GM23248 (cell line): ENCODE data around the gene SH3BP5L. TPM values are rescaled to one million over a fixed set of nuclear protein-coding genes. Genes with fewer than 3 reads are reported as not detected.

ENCODE experiments used
- DNase-seq: peaks from one replicate; pipeline ENCODE4 v3.0.0-alpha.2; 2015
- H2AFZ ChIP-seq: fragments of 200-600 bp; sonication (generic); 2 replicates; pipeline ENCODE4 v1.6.1; 2016; ENCODE audit warnings: antibody characterized with exemption
- H3F3A ChIP-seq: fragments of 200-600 bp; sonication (generic); 2 replicates; pipeline ENCODE4 v1.6.1; 2016; ENCODE audit warnings: mild to moderate bottlenecking, antibody characterized with exemption, mixed run types; ENCODE audit not compliant: insufficient read depth
- H3K27ac ChIP-seq: fragments of 200-600 bp; sonication (generic); 2 replicates; pipeline ENCODE4 v1.5.1; 2016; ENCODE audit warnings: mild to moderate bottlenecking
- H3K27me3 ChIP-seq: fragments of 200-600 bp; sonication (generic); replicated peaks from 2 replicates; pipeline ENCODE4 v1.6.1; 2016; ENCODE audit warnings: mild to moderate bottlenecking; ENCODE audit not compliant: insufficient read depth
- H3K36me3 ChIP-seq: fragments of 200-600 bp; sonication (generic); 2 replicates; pipeline ENCODE4 v1.6.1; 2016; ENCODE audit warnings: low read depth, mild to moderate bottlenecking
- H3K4me1 ChIP-seq: fragments of 200-600 bp; sonication (generic); 2 replicates; pipeline ENCODE4 v1.6.1; 2016; ENCODE audit warnings: mild to moderate bottlenecking; ENCODE audit not compliant: insufficient read depth
- H3K4me2 ChIP-seq: fragments of 200-600 bp; sonication (generic); one replicate; pipeline ENCODE4 v1.6.1; 2016; ENCODE audit warnings: mild to moderate bottlenecking; ENCODE audit not compliant: unreplicated experiment
- H3K4me3 ChIP-seq: fragments of 200-600 bp; sonication (generic); 2 replicates; pipeline ENCODE4 v1.5.1; 2016; ENCODE audit warnings: mild to moderate bottlenecking
- H3K79me2 ChIP-seq: fragments of 200-600 bp; sonication (generic); 2 replicates; pipeline ENCODE4 v1.6.1; 2016; ENCODE audit warnings: mild to moderate bottlenecking; ENCODE audit not compliant: insufficient read depth
- H3K9ac ChIP-seq: fragments of 200-600 bp; sonication (generic); 2 replicates; pipeline ENCODE4 v1.6.1; 2016; ENCODE audit warnings: mild to moderate bottlenecking
- H3K9me2 ChIP-seq: fragments of 200-600 bp; sonication (generic); 2 replicates; pipeline ENCODE4 v1.6.1; 2016; ENCODE audit warnings: mixed run types, mild to moderate bottlenecking, moderate library complexity; ENCODE audit not compliant: insufficient read depth
- H3K9me3 ChIP-seq: fragments of 200-600 bp; sonication (generic); one replicate; pipeline ENCODE4 v1.6.1; 2017; ENCODE audit warnings: low read depth
- H4K20me1 ChIP-seq: fragments of 200-600 bp; sonication (generic); 2 replicates; pipeline ENCODE4 v1.6.0; 2016; ENCODE audit not compliant: insufficient read depth
- EZH2 ChIP-seq: fragments of 200-600 bp; sonication (generic); IDR thresholded peaks from 2 replicates; pipeline ENCODE4 v1.6.1; 2018; ENCODE audit warnings: antibody characterized with exemption, mild to moderate bottlenecking; ENCODE audit not compliant: insufficient read depth, poor library complexity, severe bottlenecking
- EZH2phosphoT487 ChIP-seq: fragments of 200-600 bp; sonication (generic); IDR thresholded peaks from 2 replicates; pipeline ENCODE4 v1.6.1; 2018; ENCODE audit warnings: antibody characterized with exemption, moderate library complexity, mild to moderate bottlenecking, low read depth; ENCODE audit not compliant: insufficient read depth
- WGBS, 2 experiments: methylation state at CpG; one replicate each; pipeline ENCODE4 v1.1.6; 2015 to 2017; ENCODE audit warnings: low lambda C conversion rate in 2 of 2, low coverage in 1 of 2; ENCODE audit errors: missing lambda C conversion rate in 2 of 2; 5-methylcytosine and 5-hydroxymethylcytosine counted together
- in situ Hi-C: fragments of 300-500 bp; cut with MboI; formaldehyde crosslinking; loops from 2 replicates; pipeline ENCODE4 v1.15.0; 2020
- polyA plus RNA-seq: library from polyadenylated mRNA; unstranded; fragments of >200 nt; fragmentation: Nextera tagmentation; extraction: Ambion mirVana; gene quantifications from 2 replicates; pipeline ENCODE4 v1.2.1, GENCODE V29; 2016
- total RNA-seq: library from RNA; depleted of rRNA; stranded (reverse); fragments of >200 nt; shearing (Covaris generic); gene quantifications from 2 replicates; pipeline ENCODE4 v1.2.3, GENCODE V29; 2014

SH3BP5L gene
- total and polyA plus RNA-seq, 2 experiments from 2014 or later = 5.3 to 64.4 TPM

DNA sequence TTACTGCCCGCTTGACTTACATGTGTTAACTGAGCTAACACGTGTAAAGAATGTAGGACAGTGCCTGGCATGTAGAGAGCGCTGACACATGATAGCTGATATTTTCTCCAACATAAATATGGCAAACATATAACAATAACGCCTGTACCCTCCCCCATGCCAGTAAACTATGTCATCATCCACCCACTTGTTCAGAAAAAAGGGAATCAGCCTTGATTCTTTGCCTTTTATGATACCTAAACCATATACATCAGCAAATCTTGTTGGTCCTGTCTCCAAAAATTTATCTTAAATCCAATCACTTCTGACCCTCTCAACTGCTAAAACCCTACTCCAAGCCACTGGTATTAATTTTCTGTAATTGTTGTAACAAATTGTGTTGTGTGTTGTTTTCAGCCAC, 34.3 kb upstream of the SH3BP5L start:
- H3K27me3 ChIP-seq = no peaks in the 10 kb centered on the region
- H3K9me2 ChIP-seq = no peaks in the 10 kb centered on the region
- 41 to 42% methylated on average over 4 of the region's 4 CpGs for WGBS, 2 experiments
- peaks cover 10% of the 10 kb centered on the region for H3K4me1 ChIP-seq
- H3K79me2 ChIP-seq = peaks cover 11% of the 10 kb centered on the region
- no peaks in the 10 kb centered on the region; the same call in 1 of the 2 replicates for H3K36me3 ChIP-seq
- H3F3A ChIP-seq = no peaks in the 10 kb centered on the region
- peak overlapping the region; percentile 79 for H3K4me3 ChIP-seq
- H3K4me2 ChIP-seq = peak overlapping the region; percentile 77
- no peaks in the 10 kb centered on the region for H4K20me1 ChIP-seq
- TF ChIP-seq EZH2 (no peak), EZH2phosphoT487 (no peak)
- in situ Hi-C loops = no loop called here
- no peaks in the 10 kb centered on the region for H3K9me3 ChIP-seq
- peak overlapping the region; percentile 94 for H2AFZ ChIP-seq
- H3K9ac ChIP-seq = no peak overlapping the region
- no peak for DNase-seq
- peak overlapping the region; percentile 42; the same call in 1 of the 2 replicates for H3K27ac ChIP-seq

DNA sequence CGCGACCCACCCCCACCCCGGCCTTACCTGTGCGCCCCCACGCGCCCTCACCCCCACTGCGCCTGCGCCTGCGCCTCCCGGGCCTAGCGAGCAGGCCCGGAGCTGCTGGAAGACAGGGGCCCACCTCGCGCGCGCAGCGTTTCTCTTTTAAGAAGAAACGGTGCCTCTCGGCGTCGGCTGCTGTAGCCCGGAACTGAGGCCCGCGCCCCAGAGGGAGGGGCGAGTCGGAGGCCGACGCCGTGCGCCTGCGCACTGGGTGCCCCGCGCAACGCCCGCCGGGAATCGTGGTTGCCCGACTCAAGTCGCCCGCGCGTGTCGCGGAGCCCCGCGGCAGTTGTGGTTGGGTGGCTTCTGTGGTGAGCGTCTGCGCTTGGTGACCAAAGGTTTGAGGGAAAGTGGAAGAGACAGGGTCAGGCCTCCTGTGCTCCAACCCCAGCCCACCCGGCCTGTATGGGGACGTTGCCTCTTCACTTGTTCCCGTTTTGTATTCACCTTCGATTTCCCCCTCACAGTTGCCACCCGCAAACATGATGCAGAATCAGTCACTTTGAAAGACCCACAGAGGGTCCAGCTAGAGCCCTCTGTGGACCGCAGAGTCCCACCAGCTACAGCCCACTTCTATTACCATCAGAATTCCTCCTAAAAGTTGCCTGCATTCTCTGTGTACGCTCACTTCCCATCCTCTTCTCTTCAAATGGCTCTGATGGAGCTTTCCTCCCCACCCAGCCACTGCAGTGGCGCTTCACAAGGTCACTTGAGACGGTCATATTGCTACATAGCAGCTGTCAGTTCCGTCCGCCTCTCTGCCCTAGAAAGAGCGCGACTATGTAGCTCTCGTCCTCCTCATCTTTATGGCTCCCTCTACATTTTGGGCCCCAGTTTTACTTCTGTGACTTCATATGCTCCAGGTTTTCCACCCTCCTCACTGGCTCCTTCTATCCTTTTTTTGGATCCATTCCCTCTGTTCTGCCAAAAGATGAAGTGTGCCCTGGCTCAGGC, 33.5 kb upstream of the SH3BP5L start, which contains the start of gene ZNF692:
ZNF692 (minus strand) TSS at position 195 of the 999 bp plus-strand sequence. CDS start 776 bp downstream, outside the sequence.
- no peaks in the 10 kb centered on the region for H3K27me3 ChIP-seq
- peak within 1 kb of the TSS; percentile 92 for H3K4me2 ChIP-seq
- no peaks in the 10 kb centered on the region for H3K9me2 ChIP-seq
- in situ Hi-C loops = no loop called here
- DNase-seq = peak; percentile 99
- H3K9me3 ChIP-seq = no peaks in the 10 kb centered on the region
- H3F3A ChIP-seq = no peaks in the 10 kb centered on the region
- no peaks in the 10 kb centered on the region for H4K20me1 ChIP-seq
- peak within 1 kb of the TSS; percentile 94 for H2AFZ ChIP-seq
- TF ChIP-seq EZH2phosphoT487 (no peak), EZH2 (no peak)
- H3K27ac ChIP-seq = peak within 1 kb of the TSS; percentile 42
- 6 to 7% methylated on average over 59 to 61 of the region's 62 CpGs for WGBS, 2 experiments
- H3K79me2 ChIP-seq = peaks cover 11% of the 10 kb centered on the region
- H3K4me1 ChIP-seq = peaks cover 10% of the 10 kb centered on the region
- peak within 1 kb of the TSS; percentile 81 for H3K9ac ChIP-seq
- peak within 1 kb of the TSS; percentile 79 for H3K4me3 ChIP-seq
- no peaks in the 10 kb centered on the region; the same call in 1 of the 2 replicates for H3K36me3 ChIP-seq

DNA sequence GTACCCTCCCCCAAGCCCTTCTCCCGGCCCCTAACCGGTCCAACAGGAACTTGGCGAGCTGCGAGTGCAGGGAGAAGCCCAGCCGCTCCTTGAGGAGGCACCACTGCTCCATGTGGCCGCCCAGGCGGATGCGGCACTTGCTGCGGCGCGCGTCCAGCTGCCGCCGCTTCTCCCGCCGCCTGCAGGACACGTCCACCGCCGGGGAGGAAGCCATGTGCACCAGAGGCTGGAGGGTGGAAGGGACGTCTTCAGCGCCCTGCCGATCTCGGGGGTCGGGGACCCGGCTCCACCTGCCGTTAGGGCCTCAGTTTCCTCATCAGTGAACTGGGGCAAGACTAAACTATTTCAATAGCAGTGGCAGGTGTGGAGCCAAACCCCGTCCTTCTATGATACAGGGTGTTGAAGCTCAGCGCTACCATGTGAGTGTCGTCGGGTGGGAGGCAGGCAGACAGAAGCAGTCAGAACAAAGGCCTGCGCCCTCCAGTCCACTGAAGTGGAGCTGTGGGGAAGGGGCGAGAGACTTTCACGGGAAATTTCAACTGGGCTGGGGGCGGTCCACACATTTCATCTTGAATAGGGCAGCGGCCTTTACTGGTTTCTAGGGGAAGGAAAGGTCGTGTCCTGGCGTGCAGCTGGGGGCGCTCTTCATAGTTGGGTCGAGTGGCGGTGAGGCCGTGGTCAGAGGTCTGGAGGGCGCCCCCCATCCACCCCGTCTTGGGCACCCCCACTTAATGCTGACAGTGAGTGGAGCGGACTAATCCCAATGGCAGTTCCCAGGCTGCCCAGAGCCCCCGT, 32.6 kb upstream of the SH3BP5L start:
- Histone ChIP-seq H3K79me2 (peaks cover 11% of the 10 kb centered on the region), H4K20me1 (no peaks in the 10 kb centered on the region), H3K9me3 (no peaks in the 10 kb centered on the region), H3K27ac (peak overlapping the region; percentile 35), H3K36me3 (no peaks in the 10 kb centered on the region; the same call in 1 of the 2 replicates), H3K4me3 (peak overlapping the region; percentile 79), H3K4me2 (peak overlapping the region; percentile 92), H3F3A (peaks cover 4% of the 10 kb centered on the region), H3K9me2 (no peaks in the 10 kb centered on the region), H2AFZ (peak overlapping the region; percentile 94), H3K9ac (peak overlapping the region; percentile 81), H3K27me3 (no peaks in the 10 kb centered on the region), H3K4me1 (peaks cover 10% of the 10 kb centered on the region)
- no peak for TF ChIP-seq EZH2phosphoT487
- TF ChIP-seq EZH2 = no peak
- in situ Hi-C loops = no loop called here
- WGBS, 2 experiments = 1 to 2% methylated on average over 32 to 35 of the region's 45 CpGs
- DNase-seq = peak; percentile 90

DNA sequence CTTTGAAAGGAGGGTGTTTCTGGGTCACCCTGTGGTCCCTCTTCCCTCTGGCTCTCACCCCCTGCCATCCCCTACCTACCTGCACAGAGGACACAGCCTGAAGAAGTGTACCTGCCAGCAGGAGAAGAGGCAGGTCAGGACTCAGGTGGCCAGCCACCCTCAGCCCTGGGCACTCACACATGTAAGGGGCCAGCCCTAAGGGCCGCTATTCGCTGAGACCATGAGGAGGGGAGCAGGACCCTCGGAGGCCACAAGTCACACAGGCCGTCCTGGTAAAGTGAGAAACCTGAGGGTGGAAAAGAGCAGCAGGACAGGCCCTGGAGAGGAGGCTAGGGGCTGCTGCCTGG, 32.0 kb upstream of the SH3BP5L start:
- peak overlapping the region; percentile 81 for H3K9ac ChIP-seq
- peaks cover 11% of the 10 kb centered on the region for H3K4me1 ChIP-seq
- DNase-seq = no peak
- H3K79me2 ChIP-seq = peaks cover 11% of the 10 kb centered on the region
- no peaks in the 10 kb centered on the region for H3K27me3 ChIP-seq
- no peaks in the 10 kb centered on the region for H3K9me3 ChIP-seq
- H3K27ac ChIP-seq = no peak overlapping the region
- H4K20me1 ChIP-seq = no peaks in the 10 kb centered on the region
- no peaks in the 10 kb centered on the region; the same call in 1 of the 2 replicates for H3K36me3 ChIP-seq
- H3K4me3 ChIP-seq = peak overlapping the region; percentile 79
- H3F3A ChIP-seq = peaks cover 6% of the 10 kb centered on the region
- no peaks in the 10 kb centered on the region for H3K9me2 ChIP-seq
- 8 to 22% methylated on average over 2 to 4 of the region's 4 CpGs for WGBS, 2 experiments
- TF ChIP-seq EZH2phosphoT487 (no peak), EZH2 (no peak)
- H3K4me2 ChIP-seq = peak overlapping the region; percentile 92
- in situ Hi-C loops = no loop called here
- H2AFZ ChIP-seq = peak overlapping the region; percentile 94
